ENCODE data around the gene CCDC54. TPM values are rescaled to one million over a fixed set of nuclear protein-coding genes. Genes with fewer than 3 reads are reported as not detected.

Gene CCDC54
- total RNA-seq, 2 experiments from 2014 or later = not detected

DNA sequence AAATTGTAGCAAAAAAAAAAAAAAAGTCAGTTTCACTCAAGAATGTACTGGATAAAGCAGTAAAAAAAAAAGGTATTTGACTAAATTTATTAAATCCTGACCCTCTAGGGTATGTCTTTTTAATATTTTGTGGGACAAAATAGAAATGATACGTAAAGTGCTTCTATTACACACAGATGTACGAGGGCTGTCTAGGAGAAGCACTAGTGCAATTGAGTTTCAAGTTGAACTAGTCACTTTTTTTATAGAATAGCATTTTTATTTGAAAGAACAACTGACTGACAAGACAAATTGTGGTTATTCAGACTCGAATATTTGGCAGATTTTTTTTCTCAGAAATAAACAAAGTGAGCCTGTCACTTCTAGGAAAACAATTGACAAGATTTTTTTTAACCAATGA, 49.0 kb downstream of the CCDC54 start:
- CTCF ChIA-PET = no interaction called here

More for the DNA sequence above, 49.0 kb downstream of the CCDC54 start:
- no peaks in the 10 kb centered on the region for H3K27me3 ChIP-seq (ENCODE audit: control insufficient read depth in 1 of 2, insufficient read depth in 2 of 2, low read length in 2 of 2)
- Mint-ChIP-seq H3K27ac (no peak overlapping the region), H3K4me1 (ENCODE audit: low read depth) (peaks cover 14% of the 10 kb centered on the region), H3K9me3 (no peaks in the 10 kb centered on the region), H3K27me3 (peaks cover under 1% of the 10 kb centered on the region), H3K36me3 (ENCODE audit: low read depth) (no peaks in the 10 kb centered on the region), H3K4me3 (no peak overlapping the region)
- no peak overlapping the region for H3K4me3 ChIP-seq (ENCODE audit: low read length)
- TF ChIP-seq, protein P1, sequence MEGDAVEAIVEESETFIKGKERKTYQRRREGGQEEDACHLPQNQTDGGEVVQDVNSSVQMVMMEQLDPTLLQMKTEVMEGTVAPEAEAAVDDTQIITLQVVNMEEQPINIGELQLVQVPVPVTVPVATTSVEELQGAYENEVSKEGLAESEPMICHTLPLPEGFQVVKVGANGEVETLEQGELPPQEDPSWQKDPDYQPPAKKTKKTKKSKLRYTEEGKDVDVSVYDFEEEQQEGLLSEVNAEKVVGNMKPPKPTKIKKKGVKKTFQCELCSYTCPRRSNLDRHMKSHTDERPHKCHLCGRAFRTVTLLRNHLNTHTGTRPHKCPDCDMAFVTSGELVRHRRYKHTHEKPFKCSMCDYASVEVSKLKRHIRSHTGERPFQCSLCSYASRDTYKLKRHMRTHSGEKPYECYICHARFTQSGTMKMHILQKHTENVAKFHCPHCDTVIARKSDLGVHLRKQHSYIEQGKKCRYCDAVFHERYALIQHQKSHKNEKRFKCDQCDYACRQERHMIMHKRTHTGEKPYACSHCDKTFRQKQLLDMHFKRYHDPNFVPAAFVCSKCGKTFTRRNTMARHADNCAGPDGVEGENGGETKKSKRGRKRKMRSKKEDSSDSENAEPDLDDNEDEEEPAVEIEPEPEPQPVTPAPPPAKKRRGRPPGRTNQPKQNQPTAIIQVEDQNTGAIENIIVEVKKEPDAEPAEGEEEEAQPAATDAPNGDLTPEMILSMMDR (IDR thresholded peaks at IDR 0.05) = no peak
- peaks cover 16% of the 10 kb centered on the region for H3K4me1 ChIP-seq (ENCODE audit: insufficient read depth, low read length)
- no peaks in the 10 kb centered on the region for H3K9me3 ChIP-seq (ENCODE audit: control insufficient read depth in 1 of 2, insufficient read depth in 1 of 2, low read length in 2 of 2)
- intact Hi-C loops (cut with DNase I, micrococcal nuclease) = loop anchor here in 1 of 2 experiments (5.0 kb wide), 1 partner anchor 154 kb away; no protein-coding TSS in a partner anchor
- H3K36me3 ChIP-seq (ENCODE audit: insufficient read depth, low read length) = no peaks in the 10 kb centered on the region
- POLR2A ChIA-PET = no interaction called here
- DNase-seq (no peak), ATAC-seq (ENCODE audit: poor library complexity) (no peak)
- H3K27ac ChIP-seq (ENCODE audit: low read depth in 1 of 2, low read length in 2 of 2) = no peak overlapping the region

Other genes with a start within 250 kb of the CCDC54 start
- 10 to 100 TPM; 79.7 to 81.8 TPM for gene BBX, start 145.5 kb downstream of the CCDC54 start, total RNA-seq

Data from CD4-positive, alpha-beta T cell (primary cell).